Measurements from ENCODE around the gene APP.

APP gene

GRCh38 chr21:25967181-25967900, 203.2 kb downstream of the APP start:
- no peak for DNase-seq

GRCh38 chr21:25965951-25966707, 204.4 kb downstream of the APP start:
- no peak for DNase-seq

- DNase-seq = no peak
Measured at GRCh38 chr21:25964926-25965325, 205.6 kb downstream of the APP start.

GRCh38 chr21:25964015-25964414, 206.6 kb downstream of the APP start:
- DNase-seq = no peak

GRCh38 chr21:25963181-25963580, 207.4 kb downstream of the APP start:
- no peak for DNase-seq

- DNase-seq = no peak
Measured at GRCh38 chr21:25961042-25961441, 209.5 kb downstream of the APP start.

GRCh38 chr21:25960402-25960801, 210.2 kb downstream of the APP start:
- DNase-seq = no peak

GRCh38 chr21:25959799-25960198, 210.8 kb downstream of the APP start:
- no peak for DNase-seq

GRCh38 chr21:25956993-25957714, 213.4 kb downstream of the APP start:
- DNase-seq = no peak

- DNase-seq = no peak
Measured at GRCh38 chr21:25955646-25956045, 214.9 kb downstream of the APP start.

GRCh38 chr21:25953659-25954058, 216.9 kb downstream of the APP start:
- no peak for DNase-seq

GRCh38 chr21:25953196-25953595, 217.4 kb downstream of the APP start:
- no peak for DNase-seq

- DNase-seq = no peak
Measured at GRCh38 chr21:25952306-25952705, 218.3 kb downstream of the APP start.

GRCh38 chr21:25949701-25950100, 220.9 kb downstream of the APP start:
- no peak for DNase-seq

GRCh38 chr21:25944672-25945213, 225.8 kb downstream of the APP start:
- DNase-seq = no peak

- DNase-seq = no peak
Measured at GRCh38 chr21:25944082-25944481, 226.5 kb downstream of the APP start.

GRCh38 chr21:25942135-25942534, 228.4 kb downstream of the APP start:
- DNase-seq = no peak

GRCh38 chr21:25939396-25939761, 231.2 kb downstream of the APP start:
- DNase-seq = no peak

GRCh38 chr21:25938658-25939395, 231.7 kb downstream of the APP start:
- DNase-seq = no peak

- no peak for DNase-seq
Measured at GRCh38 chr21:25936776-25937175, 233.8 kb downstream of the APP start.

- DNase-seq = no peak
Measured at GRCh38 chr21:25934771-25935224, 235.8 kb downstream of the APP start.

- no peak for DNase-seq
Measured at GRCh38 chr21:25934130-25934529, 236.4 kb downstream of the APP start.

GRCh38 chr21:25931765-25932164, 238.8 kb downstream of the APP start:
- DNase-seq = no peak

Data from right forelimb (tissue), 1 donor.